Lung (tissue), 12 donors: ENCODE measurements around the gene ATXN1. TPM values are rescaled to one million over a fixed set of nuclear protein-coding genes. Genes with fewer than 3 reads are reported as not detected.

Experiments
- ATAC-seq: fragments of 200-7000 bp; cut with Tn5 transposase; one replicate; pipeline ENCODE4 v1.9.1; 2020; ENCODE audit warnings: moderate number of reproducible peaks; ENCODE audit not compliant: insufficient read depth, low FRiP score
- DNase-seq, 3 donors: peaks; one replicate each; pipeline ENCODE4 v3.0.0-alpha.2; 2013 to 2017
- H3K27ac ChIP-seq, 2 donors: one replicate each; pipeline ENCODE4 v1.5.1; 2013; ENCODE audit warnings: mild to moderate bottlenecking in 2 of 2, moderate library complexity in 2 of 2, control low read depth in 1 of 2, inconsistent platforms in 1 of 2, low read depth in 1 of 2, low read length in 1 of 2
- H3K27me3 ChIP-seq, 3 donors: one replicate each; pipeline ENCODE4 v1.5.1; 2013; ENCODE audit warnings: low read length in 2 of 3; ENCODE audit not compliant: control insufficient read depth in 3 of 3, insufficient read depth in 3 of 3
- H3K36me3 ChIP-seq, 4 donors: one replicate each; pipeline ENCODE4 v1.5.1; 2013; ENCODE audit warnings: low read length in 4 of 4, mild to moderate bottlenecking in 1 of 4, moderate library complexity in 1 of 4; ENCODE audit not compliant: control insufficient read depth in 4 of 4, insufficient read depth in 4 of 4
- H3K4me1 ChIP-seq, 5 donors: one replicate each; pipeline ENCODE4 v1.5.1; 2013; ENCODE audit warnings: low read length in 5 of 5, mild to moderate bottlenecking in 2 of 5, moderate library complexity in 1 of 5; ENCODE audit not compliant: control insufficient read depth in 5 of 5, insufficient read depth in 5 of 5
- H3K4me3 ChIP-seq: one replicate; pipeline ENCODE4 v1.5.1; 2013; ENCODE audit warnings: mild to moderate bottlenecking, control low read depth, moderate library complexity
- H3K9ac ChIP-seq, 2 donors: one replicate each; pipeline ENCODE4 v1.5.1; 2013; ENCODE audit warnings: low read length in 2 of 2, control low read depth in 1 of 2; ENCODE audit not compliant: insufficient read depth in 1 of 2
- H3K9me3 ChIP-seq, 4 donors: one replicate each; pipeline ENCODE4 v1.5.1; 2013; ENCODE audit warnings: low read length in 3 of 4, mild to moderate bottlenecking in 1 of 4, moderate library complexity in 1 of 4; ENCODE audit not compliant: control insufficient read depth in 4 of 4, insufficient read depth in 3 of 4
- CTCF ChIP-seq: IDR thresholded peaks from 2 replicates; pipeline ENCODE4 v1.5.1; 2012; ENCODE audit warnings: mild to moderate bottlenecking; ENCODE audit errors: control extremely low read depth, extremely low read depth
- WGBS, 2 donors: extraction: QIAGEN DNeasy Blood & Tissue Kit; methylation state at CpG; one replicate each; pipeline ENCODE4 v1.1.7; 2013; 5-methylcytosine and 5-hydroxymethylcytosine counted together
- polyA plus RNA-seq, 2 donors: library from polyadenylated mRNA; stranded (reverse); fragments of 200-250 nt; gene quantifications; one replicate each; pipeline ENCODE4 v1.2.1, GENCODE V29; 2013
- total RNA-seq, 2 donors: library from RNA; depleted of rRNA in 1 of 2; stranded (reverse); fragments of >200 nt in 1 of 2; gene quantifications; one replicate each; pipeline ENCODE4 v1.2.1, GENCODE V29; 2014 to 2021
- donor health status: control.
- donor health status: control.
- donor health status: Bipolar disorder and iron deficiency.
- donor health status: healthy.
- donor health status: DM: yes; HTN: yes; CAD: no.

ATXN1 gene
- total and polyA plus RNA-seq, 4 donors: 9.7 to 108 (median 34.9) TPM

GRCh38 chr6:16720861-16721260 lies 40.4 kb downstream of the ATXN1 start:
- Histone ChIP-seq H3K9ac (no peak overlapping the region), H3K4me1 (peaks cover 7 to 54% (median 28%) of the 10 kb centered on the region in 5 donors), H3K27me3 (no peaks in the 10 kb centered on the region), H3K27ac (no peak overlapping the region), H3K36me3 (peaks cover 0 to 2% (median 0%) of the 10 kb centered on the region in 4 donors), H3K4me3 (no peak overlapping the region), H3K9me3 (no peaks in the 10 kb centered on the region)
- 90 to 94% methylated on average over 4 of the region's 4 CpGs for WGBS, 2 donors
- TF ChIP-seq CTCF: no peak
- ATAC-seq: no peak
- no peak for DNase-seq

DNA sequence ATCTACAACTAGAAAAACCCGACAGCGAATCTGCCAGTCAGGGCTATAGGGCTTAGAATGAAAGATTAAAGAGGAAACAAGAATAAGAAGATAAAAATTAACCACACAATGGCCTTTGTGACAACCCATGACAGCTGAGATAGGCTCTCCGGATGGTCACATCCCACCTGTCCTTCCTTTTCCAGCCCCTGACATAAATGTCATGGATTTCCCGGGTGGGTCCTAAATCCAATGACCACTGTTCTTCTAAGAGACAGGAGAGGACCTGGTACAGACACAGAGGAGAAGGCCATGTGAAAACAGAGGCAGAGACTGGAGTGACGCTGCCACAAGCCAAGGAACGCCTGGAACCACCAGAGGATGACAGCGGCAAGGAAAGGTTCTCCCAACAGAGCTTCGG lies 41.8 kb downstream of the ATXN1 start:
- H3K9me3 ChIP-seq: no peaks in the 10 kb centered on the region
- H3K4me3 ChIP-seq: no peak overlapping the region
- no peak for TF ChIP-seq CTCF
- WGBS, 2 donors: 83 to 89% methylated on average over 8 of the region's 8 CpGs
- H3K27ac ChIP-seq: no peak overlapping the region
- peaks cover 0 to 2% (median 0%) of the 10 kb centered on the region in 4 donors for H3K36me3 ChIP-seq
- H3K4me1 ChIP-seq: peaks cover 7 to 40% (median 17%) of the 10 kb centered on the region in 5 donors
- DNase-seq (no peak), ATAC-seq (no peak)
- no peak overlapping the region for H3K9ac ChIP-seq
- no peaks in the 10 kb centered on the region for H3K27me3 ChIP-seq

GRCh38 chr6:16718356-16718755 lies 42.9 kb downstream of the ATXN1 start:
- Histone ChIP-seq H3K27me3 (no peaks in the 10 kb centered on the region), H3K4me1 (peaks cover 5 to 31% (median 17%) of the 10 kb centered on the region in 5 donors), H3K27ac (no peak overlapping the region), H3K36me3 (peaks cover 0 to 2% (median 0%) of the 10 kb centered on the region in 4 donors), H3K9me3 (no peaks in the 10 kb centered on the region), H3K4me3 (no peak overlapping the region), H3K9ac (no peak overlapping the region)
- no peak for TF ChIP-seq CTCF
- ATAC-seq (no peak), DNase-seq (peak in 2 of 3 donors; percentile 46 to 56)
- WGBS, 2 donors: 23 to 48% methylated on average over 3 of the region's 3 CpGs
